H1 (cell line): ENCODE results near the gene RHOT1. TPM values are rescaled to one million over a fixed set of nuclear protein-coding genes. Genes with fewer than 3 reads are reported as not detected.

Source experiments
- CTCF ChIA-PET: fragments of 300-600 bp; sonication (Branson Sonifier 250); formaldehyde crosslinking; loops from one replicate; lab custom pipeline; 2021; ENCODE audit not compliant: partially characterized antibody; lab: Charles Lee
- POLR2A ChIA-PET: fragments of 300-600 bp; sonication (Branson Sonifier 250); formaldehyde crosslinking; loops from one replicate; lab custom pipeline; 2021; ENCODE audit warnings: inconsistent platforms; ENCODE audit not compliant: partially characterized antibody; lab: Charles Lee
- DNase-seq, 2 experiments: peaks; one replicate each; pipeline versions ENCODE4 v3.0.0 to v3.0.0-alpha.2; 2010 to 2022; ENCODE audit warnings: low spot score in 2 of 2, low read depth in 1 of 2, mixed read lengths in 1 of 2
- FAIRE-seq: peaks from 2 replicates; lab custom pipeline; 2011; peaks lifted over from hg19 to GRCh38; lab: Jason Lieb, UNC
- H2AFZ ChIP-seq: 2 replicates; pipeline ENCODE4 v1.8.1; 2012; ENCODE audit warnings: low read length, inconsistent platforms
- H2AK5ac ChIP-seq: 2 replicates; pipeline ENCODE4 v1.6.1; 2013; ENCODE audit warnings: low read depth, low read length
- H2BK120ac ChIP-seq: replicated peaks from 2 replicates; pipeline ENCODE3; 2013; ENCODE audit warnings: low read depth, low read length, inconsistent platforms
- H2BK12ac ChIP-seq: 2 replicates; pipeline ENCODE4 v1.6.1; 2013; ENCODE audit warnings: low read depth, low read length
- H2BK15ac ChIP-seq: 2 replicates; pipeline ENCODE4 v1.6.1; 2013; ENCODE audit warnings: low read length
- H2BK20ac ChIP-seq: 2 replicates; pipeline ENCODE4 v1.6.1; 2013; ENCODE audit warnings: low read length
- H2BK5ac ChIP-seq: 2 replicates; pipeline ENCODE4 v1.6.1; 2013; ENCODE audit warnings: low read depth, low read length
- H3K14ac ChIP-seq: 2 replicates; pipeline ENCODE4 v1.6.1; 2013; ENCODE audit warnings: inconsistent platforms; ENCODE audit not compliant: insufficient read length
- H3K18ac ChIP-seq: 2 replicates; pipeline ENCODE4 v1.6.1; 2013; ENCODE audit warnings: low read length; ENCODE audit errors: extremely low read depth
- H3K23ac ChIP-seq: 2 replicates; pipeline ENCODE4 v1.6.1; 2013; ENCODE audit warnings: inconsistent platforms; ENCODE audit not compliant: insufficient read length
- H3K23me2 ChIP-seq: 2 replicates; pipeline ENCODE4 v1.6.1; 2013; ENCODE audit warnings: low read depth, low read length
- H3K27ac ChIP-seq: 2 replicates; pipeline ENCODE4 v1.6.1; 2011; ENCODE audit warnings: low read depth, low read length, inconsistent platforms
- H3K27me3 ChIP-seq, 4 experiments: replicated peaks in 1 of 4; 1 replicate in 1 of 4; 2 replicates in 3 of 4; pipeline versions ENCODE4 v1.6.1 to v1.8.1; 2011 to 2013; ENCODE audit warnings: low read length in 3 of 4, mild to moderate bottlenecking in 3 of 4, inconsistent platforms in 2 of 4, mixed read lengths in 2 of 4, moderate library complexity in 1 of 4; ENCODE audit not compliant: control insufficient read depth in 3 of 4, insufficient read depth in 3 of 4; ENCODE audit errors: extremely low read depth in 1 of 4
- H3K36me3 ChIP-seq, 4 experiments: 2 replicates each; pipeline versions ENCODE4 v1.6.1 to v1.8.1; 2011 to 2013; ENCODE audit warnings: mild to moderate bottlenecking in 4 of 4, low read length in 3 of 4, moderate library complexity in 2 of 4, control low read depth in 1 of 4, inconsistent platforms in 1 of 4; ENCODE audit not compliant: insufficient read depth in 4 of 4, control insufficient read depth in 2 of 4
- H3K4ac ChIP-seq: replicated peaks from 2 replicates; pipeline ENCODE3; 2013; ENCODE audit warnings: low read length, low read depth, mixed read lengths, inconsistent platforms; ENCODE audit not compliant: insufficient read length
- H3K4me1 ChIP-seq, 4 experiments: replicated peaks in 1 of 4; 1 replicate in 1 of 4; 2 replicates in 3 of 4; pipeline versions ENCODE4 v1.6.1 to v1.8.1; 2011 to 2013; ENCODE audit warnings: low read length in 3 of 4, inconsistent platforms in 2 of 4, mixed read lengths in 1 of 4; ENCODE audit not compliant: insufficient read depth in 4 of 4, control insufficient read depth in 3 of 4
- H3K4me2 ChIP-seq, 2 experiments: 2 replicates each; pipeline versions ENCODE4 v1.6.1 to v1.8.1; 2011 to 2013; ENCODE audit warnings: low read depth in 2 of 2, low read length in 2 of 2, control low read depth in 1 of 2, inconsistent platforms in 1 of 2, mild to moderate bottlenecking in 1 of 2; ENCODE audit not compliant: insufficient read depth in 1 of 2
- H3K4me3 ChIP-seq, 4 experiments: fragments of 200-600, 300-600 bp in 1 of 4; sonication (generic), shearing (Covaris generic), sonication (Bioruptor Twin) in 1 of 4; 2 replicates each; pipeline versions ENCODE4 v1.5.1 to v1.8.1; 2011 to 2016; ENCODE audit warnings: low read length in 4 of 4, low read depth in 3 of 4, control low read depth in 2 of 4, inconsistent platforms in 2 of 4, mild to moderate bottlenecking in 2 of 4, mixed read lengths in 1 of 4, moderate library complexity in 1 of 4; ENCODE audit not compliant: insufficient read depth in 2 of 4; ENCODE audit errors: extremely low read depth in 1 of 4
- H3K56ac ChIP-seq: replicated peaks from 2 replicates; pipeline ENCODE3; 2013; ENCODE audit warnings: low read depth, mild to moderate bottlenecking, mixed read lengths, low read length, inconsistent platforms; ENCODE audit not compliant: insufficient read length
- H3K79me1 ChIP-seq: 2 replicates; pipeline ENCODE4 v1.6.1; 2013; ENCODE audit warnings: low read depth, low read length, control low read depth
- H3K79me2 ChIP-seq, 2 experiments: 2 replicates each; pipeline versions ENCODE4 v1.6.1 to v1.8.1; 2012 to 2013; ENCODE audit warnings: low read length in 2 of 2, mild to moderate bottlenecking in 2 of 2, inconsistent platforms in 1 of 2; ENCODE audit not compliant: insufficient read depth in 2 of 2, control insufficient read depth in 1 of 2
- H3K9ac ChIP-seq, 4 experiments: replicated peaks in 1 of 4; 1 replicate in 1 of 4; 2 replicates in 3 of 4; pipeline versions ENCODE4 v1.6.1 to v1.8.1; 2011 to 2013; ENCODE audit warnings: low read depth in 3 of 4, low read length in 3 of 4, control low read depth in 2 of 4, mild to moderate bottlenecking in 2 of 4, moderate library complexity in 2 of 4, inconsistent platforms in 1 of 4; ENCODE audit errors: extremely low read depth in 1 of 4
- H3K9me3 ChIP-seq, 2 experiments: 2 replicates each; pipeline versions ENCODE4 v1.6.1 to v1.8.1; 2012 to 2013; ENCODE audit warnings: mild to moderate bottlenecking in 2 of 2, moderate library complexity in 2 of 2, control low read depth in 1 of 2, inconsistent platforms in 1 of 2, low read depth in 1 of 2, low read length in 1 of 2, mixed read lengths in 1 of 2; ENCODE audit not compliant: insufficient read depth in 2 of 2
- H4K20me1 ChIP-seq, 2 experiments: replicated peaks in 1 of 2; 2 replicates each; pipeline versions ENCODE3 to v1.8.1; 2011 to 2013; ENCODE audit warnings: inconsistent platforms in 2 of 2, low read length in 2 of 2, mild to moderate bottlenecking in 1 of 2; ENCODE audit not compliant: insufficient read depth in 2 of 2, control insufficient read depth in 1 of 2
- H4K5ac ChIP-seq: 2 replicates; pipeline ENCODE4 v1.6.1; 2013; ENCODE audit warnings: low read length, low read depth, mixed read lengths, inconsistent platforms; ENCODE audit not compliant: insufficient read length
- H4K8ac ChIP-seq: 2 replicates; pipeline ENCODE4 v1.8.0; 2013; ENCODE audit warnings: mild to moderate bottlenecking, moderate library complexity, low read length, inconsistent platforms; ENCODE audit not compliant: insufficient read depth; ENCODE audit errors: extremely low read depth
- H4K91ac ChIP-seq: replicated peaks from 2 replicates; pipeline ENCODE3; 2013; ENCODE audit warnings: low read length, mixed read lengths, inconsistent platforms; ENCODE audit not compliant: insufficient read length
- POLR2AphosphoS5 ChIP-seq: IDR thresholded peaks from 2 replicates; pipeline ENCODE4 v1.6.1; 2011; ENCODE audit warnings: low read depth, low read length
- RFX5 ChIP-seq: IDR thresholded peaks from 2 replicates; pipeline ENCODE4 v1.6.1; 2011; ENCODE audit warnings: low read depth, low read length, improper control_type of control experiment, borderline replicate concordance
- WGBS, 2 experiments: shearing (Covaris generic) in 1 of 2; methylation state at CpG; one replicate each; pipeline versions ENCODE4 v1.1.6 to v1.1.7; 2013 to 2015; ENCODE audit warnings: low lambda C conversion rate in 2 of 2, mixed read lengths in 2 of 2, inconsistent platforms in 1 of 2, low coverage in 1 of 2, missing lambda C conversion rate in 1 of 2; ENCODE audit not compliant: insufficient replicate concordance in 2 of 2, insufficient coverage in 1 of 2, insufficient read length in 1 of 2; ENCODE audit errors: extremely low coverage in 1 of 2, missing lambda C conversion rate in 1 of 2; 5-methylcytosine and 5-hydroxymethylcytosine counted together
- polyA plus RNA-seq, 7 experiments: library from polyadenylated mRNA; depleted of rRNA in 3 of 7; stranded (reverse) in 5 of 7; unstranded in 2 of 7; fragments of >200 nt in 5 of 7; fragments of 200-250 nt in 2 of 7; gene quantifications; 1 replicate in 5 of 7; 2 replicates in 1 of 7; 4 replicates in 1 of 7; pipeline versions ENCODE4 v1.2.1 to v1.2.3, GENCODE V29; 2011 to 2013; ENCODE audit warnings: missing spikeins in 2 of 7, mixed read lengths in 2 of 7
- total RNA-seq: library from RNA; stranded (reverse); fragmentation: NEBNext Ultra II Directional; extraction: Animal tissue kit (Norgen Biotek cat#: 25700); gene quantifications from 2 replicates; pipeline ENCODE4 v1.2.1, GENCODE V29; 2021

RHOT1 gene
- total and polyA plus RNA-seq, 2 of the 8 experiments (the other 6 are each of a cell fraction or from before 2014, with no cell fraction given), result 34.2 to 38.2 TPM

- CTCF ChIA-PET, result interaction anchor here (0.8 to 1.9 kb wide), 8 partner anchors 15 to 191 kb away, joined by 3 to 7 read pairs (median 4); no protein-coding TSS in a partner anchor
- H3K14ac ChIP-seq, result no peak overlapping the region
- no peaks in the 10 kb centered on the region; the same call in 1 of the 2 replicates for H3K23me2 ChIP-seq
- H3K79me2 ChIP-seq, result no peaks in the 10 kb centered on the region
- TF ChIP-seq RFX5 (no peak), POLR2AphosphoS5 (no peak)
- H3K27me3 ChIP-seq, result no peaks in the 10 kb centered on the region
- no peak overlapping the region for H3K56ac ChIP-seq
- DNase-seq, result no peak
- no peak overlapping the region for H3K18ac ChIP-seq
- H3K36me3 ChIP-seq, result no peaks in the 10 kb centered on the region
- no peaks in the 10 kb centered on the region for H4K20me1 ChIP-seq
- 94% methylated on average over 1 of the region's 1 CpG; no CpG with 5 or more reads in 1 of the 2 experiments for WGBS, 2 experiments
- H2BK12ac ChIP-seq, result no peak overlapping the region
- no peak for FAIRE-seq
- POLR2A ChIA-PET, result interaction anchor here (1.4 kb wide), 1 partner anchor 13 kb away, joined by 3 read pairs; no protein-coding TSS in a partner anchor
- no peak overlapping the region for H2AFZ ChIP-seq
- no peaks in the 10 kb centered on the region for H3K4me1 ChIP-seq
- no peak overlapping the region for H2AK5ac ChIP-seq
- no peak overlapping the region for H4K5ac ChIP-seq
- H3K4me2 ChIP-seq, result no peak overlapping the region
- no peak overlapping the region for H3K4ac ChIP-seq
- no peak overlapping the region for H2BK120ac ChIP-seq
- H4K8ac ChIP-seq, result no peak overlapping the region
- no peak overlapping the region for H3K23ac ChIP-seq
- H2BK5ac ChIP-seq, result no peak overlapping the region
- H2BK15ac ChIP-seq, result no peak overlapping the region
- no peak overlapping the region for H4K91ac ChIP-seq
- H3K27ac ChIP-seq, result no peak overlapping the region
- H3K9me3 ChIP-seq, result peaks cover 5 to 8% of the 10 kb centered on the region in 2 experiments; a peak in 3 of 4 replicates
- no peak overlapping the region for H2BK20ac ChIP-seq
- no peaks in the 10 kb centered on the region for H3K79me1 ChIP-seq
- no peak overlapping the region for H3K4me3 ChIP-seq
- no peak overlapping the region for H3K9ac ChIP-seq
These were observed 5.4 kb upstream of the RHOT1 start for GRCh38 chr17:32136856-32137255.
